Endothelial cell of umbilical vein (primary cell): Measurements from ENCODE around the gene ERBB3. TPM values are rescaled to one million over a fixed set of nuclear protein-coding genes. Genes with fewer than 3 reads are reported as not detected.

Source experiments
- BruUV-seq: library from RNA; stranded (reverse); fragments of 400-500 nt; replicated peaks from 2 replicates; lab custom pipeline; 2021; lab: Mats Ljungman, UMichigan
- CTCF ChIA-PET: fragments of 300-600, 350-600 bp; sonication (Branson Sonifier 250); formaldehyde crosslinking; loops from one replicate; lab custom pipeline; 2021; ENCODE audit warnings: antibody characterized with exemption, inconsistent platforms; lab: Charles Lee
- POLR2A ChIA-PET: fragments of 300-600, 350-600 bp; sonication (Branson Sonifier 250); formaldehyde crosslinking; loops from one replicate; lab custom pipeline; 2021; ENCODE audit warnings: antibody characterized with exemption, inconsistent platforms; lab: Charles Lee
- DNase-seq: peaks from one replicate; pipeline ENCODE4 v3.0.0-alpha.2; 2011; ENCODE audit warnings: low read depth, low spot score
- FAIRE-seq: peaks from 2 replicates; lab custom pipeline; 2011; peaks lifted over from hg19 to GRCh38; lab: Jason Lieb, UNC
- H2AFZ ChIP-seq: 2 replicates; pipeline ENCODE4 v1.6.0; 2012; ENCODE audit warnings: low read depth, low read length, control low read depth, inconsistent platforms
- H3K27ac ChIP-seq: 2 replicates; pipeline ENCODE4 v1.5.1; 2011; ENCODE audit warnings: low read depth, mild to moderate bottlenecking, control low read depth, low read length, moderate library complexity; ENCODE audit not compliant: insufficient read depth
- H3K27me3 ChIP-seq, 2 experiments: 2 replicates each; pipeline versions ENCODE4 v1.6.0 to v1.6.1; 2011; ENCODE audit warnings: low read length in 2 of 2, mixed read lengths in 1 of 2; ENCODE audit not compliant: control insufficient read depth in 2 of 2, insufficient read depth in 2 of 2
- H3K36me3 ChIP-seq, 2 experiments: 2 replicates in 1 of 2; 3 replicates in 1 of 2; pipeline ENCODE4 v1.5.1; 2011; ENCODE audit warnings: low read length in 2 of 2, mild to moderate bottlenecking in 1 of 2, moderate library complexity in 1 of 2; ENCODE audit not compliant: control insufficient read depth in 2 of 2, insufficient read depth in 2 of 2; ENCODE audit errors: extremely low read depth in 1 of 2
- H3K4me1 ChIP-seq: 3 replicates; pipeline ENCODE4 v1.5.1; 2011; ENCODE audit warnings: mild to moderate bottlenecking, low read length; ENCODE audit not compliant: control insufficient read depth, insufficient read depth; ENCODE audit errors: extremely low read depth
- H3K4me2 ChIP-seq: 2 replicates; pipeline ENCODE4 v1.6.1; 2011; ENCODE audit warnings: low read length, control low read depth, mixed read lengths; ENCODE audit not compliant: insufficient read depth
- H3K4me3 ChIP-seq, 3 experiments: fragments of 200-600 bp in 1 of 3; sonication (generic), shearing (Covaris generic) in 1 of 3; replicated peaks in 1 of 3; 2 replicates each; pipeline ENCODE4 v1.5.1; 2011 to 2016; ENCODE audit warnings: control low read depth in 3 of 3, low read length in 3 of 3, mild to moderate bottlenecking in 2 of 3, inconsistent platforms in 1 of 3, low read depth in 1 of 3, moderate library complexity in 1 of 3; ENCODE audit not compliant: insufficient read depth in 1 of 3
- H3K79me2 ChIP-seq: 2 replicates; pipeline ENCODE4 v1.6.0; 2012; ENCODE audit warnings: low read length, inconsistent platforms; ENCODE audit not compliant: control insufficient read depth, insufficient read depth
- H3K9ac ChIP-seq: replicated peaks from 2 replicates; pipeline ENCODE3; 2011; ENCODE audit warnings: low read length, control low read depth; ENCODE audit not compliant: insufficient read depth; ENCODE audit errors: extremely low read depth
- H3K9me1 ChIP-seq: replicated peaks from 3 replicates; pipeline ENCODE4 v1.6.0; 2011; ENCODE audit warnings: mild to moderate bottlenecking, low read length; ENCODE audit not compliant: control insufficient read depth, insufficient read depth; ENCODE audit errors: extremely low read depth
- H3K9me3 ChIP-seq: replicated peaks from 2 replicates; pipeline ENCODE4 v1.5.1; 2012; ENCODE audit warnings: low read length, inconsistent platforms; ENCODE audit not compliant: control insufficient read depth, insufficient read depth
- H4K20me1 ChIP-seq: replicated peaks from 2 replicates; pipeline ENCODE3; 2011; ENCODE audit warnings: mild to moderate bottlenecking, low read length; ENCODE audit not compliant: control insufficient read depth, insufficient read depth; ENCODE audit errors: extremely low read depth
- CTCF ChIP-seq, 2 donors: IDR thresholded peaks; 1 replicate in 1 of 2; 2 replicates in 1 of 2; pipeline ENCODE4 v1.5.1; 2011; ENCODE audit warnings: low read length in 2 of 2, mild to moderate bottlenecking in 2 of 2, moderate library complexity in 2 of 2, control low read depth in 1 of 2, inconsistent platforms in 1 of 2, low read depth in 1 of 2; ENCODE audit not compliant: insufficient read depth in 1 of 2; ENCODE audit errors: extremely low read depth in 1 of 2
- EZH2 ChIP-seq: IDR thresholded peaks from 2 replicates; pipeline ENCODE4 v1.6.1; 2012; ENCODE audit warnings: borderline replicate concordance, low read depth, mild to moderate bottlenecking, moderate library complexity, low read length, inconsistent platforms; ENCODE audit not compliant: severe bottlenecking
- FOS ChIP-seq: IDR thresholded peaks from 2 replicates; pipeline ENCODE4 v1.6.1; 2011; ENCODE audit warnings: mild to moderate bottlenecking, low read length, moderate library complexity, borderline replicate concordance; ENCODE audit not compliant: insufficient read depth
- GATA2 ChIP-seq: IDR thresholded peaks from 2 replicates; pipeline ENCODE4 v1.7.0; 2011; ENCODE audit warnings: low read depth, mild to moderate bottlenecking, moderate library complexity, mixed read lengths, low read length; ENCODE audit not compliant: insufficient read length, insufficient read depth
- JUN ChIP-seq: IDR thresholded peaks from 2 replicates; pipeline ENCODE4 v1.6.1; 2011; ENCODE audit warnings: borderline replicate concordance, low read depth; ENCODE audit not compliant: insufficient read length, insufficient read depth
- MAX ChIP-seq: IDR thresholded peaks from 2 replicates; pipeline ENCODE4 v1.6.1; 2011; ENCODE audit not compliant: insufficient read depth, insufficient read length
- MYC ChIP-seq: IDR thresholded peaks from one replicate; pipeline ENCODE4 v1.6.1; 2011; ENCODE audit warnings: mild to moderate bottlenecking, low read depth, low read length
- POLR2A ChIP-seq: IDR thresholded peaks from 2 replicates; pipeline ENCODE4 v1.6.1; 2012; ENCODE audit warnings: low read depth, mild to moderate bottlenecking, control low read depth, low read length
- POLR2AphosphoS5 ChIP-seq: IDR thresholded peaks from 2 replicates; pipeline ENCODE4 v1.6.1; 2012; ENCODE audit warnings: low read depth, mild to moderate bottlenecking, control low read depth, low read length, moderate library complexity; ENCODE audit not compliant: insufficient read depth
- dilution Hi-C: fragments of 300-500 bp; cut with MboI; formaldehyde crosslinking; loops from one replicate; pipeline ENCODE4 v1.15.0; 2019; ENCODE audit warnings: low sequenced_read_pairs; ENCODE audit not compliant: extremely low pct_ligation_motif_present
- intact Hi-C: fragments of 100-400 bp; cut with micrococcal nuclease; formaldehyde crosslinking; loops from one replicate; pipeline ENCODE4 v1.10.0; 2022
- polyA plus RNA-seq, 4 experiments: library from polyadenylated mRNA; depleted of rRNA in 3 of 4; stranded (reverse) in 3 of 4; unstranded in 1 of 4; fragments of >200 nt; gene quantifications; 2 replicates each; pipeline versions ENCODE4 v1.2.1 to v1.2.3, GENCODE V29; 2011 to 2012; ENCODE audit warnings: missing spikeins in 1 of 4
- total RNA-seq: library from RNA; stranded (reverse); gene quantifications from 2 replicates; pipeline ENCODE4 v1.2.3, GENCODE V29; 2021

The ERBB3 gene
- total and polyA plus RNA-seq, 2 donors (not counting 3 experiments of a cell fraction or from before 2014, with no cell fraction given), result 0.11 to 1.5 TPM

- CTCF ChIA-PET, result interaction anchor here (2.6 kb wide), 1 partner anchor 8 kb away, joined by 11 read pairs; no protein-coding TSS in a partner anchor
- no peak for TF ChIP-seq MAX
- TF ChIP-seq POLR2AphosphoS5, result no peak
- no peak for TF ChIP-seq MYC
- peaks cover 13% of the 10 kb centered on the region for H3K4me1 ChIP-seq
- no TSS peak for BruUV-seq
- no peaks in the 10 kb centered on the region for H4K20me1 ChIP-seq
- POLR2A ChIA-PET, result no interaction called here
- H3K4me2 ChIP-seq, result no peak overlapping the region
- FAIRE-seq, result no peak
- no peak overlapping the region for H3K4me3 ChIP-seq
- DNase-seq, result no peak
- no peak overlapping the region for H2AFZ ChIP-seq
- no peak overlapping the region for H3K27ac ChIP-seq
- H3K27me3 ChIP-seq, result peaks cover 3% of the 10 kb centered on the region in 2 experiments
- no peaks in the 10 kb centered on the region for H3K9me1 ChIP-seq
- H3K36me3 ChIP-seq, result no peaks in the 10 kb centered on the region
- dilution Hi-C loops, result no loop called here
- no peaks in the 10 kb centered on the region for H3K79me2 ChIP-seq
- H3K9me3 ChIP-seq, result no peaks in the 10 kb centered on the region
- H3K9ac ChIP-seq, result no peak overlapping the region
- intact Hi-C loops, result no loop called here
Measured at GRCh38 chr12:56087220-56087619, 7.3 kb downstream of the ERBB3 start.

- no peak for TF ChIP-seq POLR2AphosphoS5
- TF ChIP-seq CTCF (IDR thresholded peaks at IDR 0.05; ENCODE audit: extremely low read depth in 1 of 2, insufficient read depth in 1 of 2, low read depth in 1 of 2, low read length in 2 of 2), result no peak
- TF ChIP-seq FOS, result no peak
- no peak for TF ChIP-seq MYC
- no peak for TF ChIP-seq GATA2
- TF ChIP-seq POLR2A, result no peak
- TF ChIP-seq EZH2, result no peak
- no peak for TF ChIP-seq MAX
- no peak for TF ChIP-seq JUN
- intact Hi-C loops (no loop called here), dilution Hi-C loops (no loop called here)
- FAIRE-seq (no peak), DNase-seq (no peak)
- ChIA-PET POLR2A (no interaction called here), CTCF (interaction anchor here (3.4 kb wide), 1 partner anchor 13 kb away, joined by 23 read pairs; no protein-coding TSS in a partner anchor)
- Histone ChIP-seq H2AFZ (no peak overlapping the region), H3K27me3 (peaks cover 15 to 19% of the 10 kb centered on the region in 2 experiments), H3K79me2 (no peaks in the 10 kb centered on the region), H3K4me3 (no peak overlapping the region), H3K9me3 (no peaks in the 10 kb centered on the region), H3K9me1 (no peaks in the 10 kb centered on the region), H3K36me3 (no peaks in the 10 kb centered on the region), H3K4me2 (no peak overlapping the region), H3K9ac (no peak overlapping the region), H3K4me1 (peaks cover 22% of the 10 kb centered on the region), H4K20me1 (no peaks in the 10 kb centered on the region), H3K27ac (no peak overlapping the region)
- BruUV-seq, result no TSS peak
Measured at GRCh38 chr12:56097738-56098137, 17.8 kb downstream of the ERBB3 start.
